ENCODE measurements around the gene MRPL32. TPM values are rescaled to one million over a fixed set of nuclear protein-coding genes. Genes with fewer than 3 reads are reported as not detected.

Gene MRPL32
- polyA plus RNA-seq, 2 donors = 50.6 to 59.8 TPM

- no peak overlapping the region for H3K27ac ChIP-seq (ENCODE audit: low read depth in 2 of 2, low read length in 1 of 2)
- no peaks in the 10 kb centered on the region for H3K36me3 ChIP-seq (ENCODE audit: control insufficient read depth in 2 of 2, insufficient read depth in 2 of 2, low read length in 1 of 2)
- 84 to 86% methylated on average over 2 of the region's 2 CpGs for WGBS, 2 donors
These were observed 27.4 kb downstream of the MRPL32 start for GRCh38 chr7:42959549-42959948.

GRCh38 chr7:42960762-42961161 is 28.6 kb downstream of the MRPL32 start:
- no peaks in the 10 kb centered on the region for H3K36me3 ChIP-seq (ENCODE audit: control insufficient read depth in 2 of 2, insufficient read depth in 2 of 2, low read length in 1 of 2)
- no peaks in the 10 kb centered on the region for H3K4me1 ChIP-seq (ENCODE audit: control insufficient read depth in 2 of 2, insufficient read depth in 2 of 2, low read length in 1 of 2)
- H3K9me3 ChIP-seq (ENCODE audit: control insufficient read depth in 2 of 2, insufficient read depth in 1 of 2, low read depth in 1 of 2, low read length in 1 of 2) = no peaks in the 10 kb centered on the region
- WGBS, 2 donors = 60 to 76% methylated on average over 2 of the region's 2 CpGs
- H3K27me3 ChIP-seq (ENCODE audit: control insufficient read depth in 1 of 2, insufficient read depth in 2 of 2, low read length in 2 of 2) = no peaks in the 10 kb centered on the region
- H3K27ac ChIP-seq (ENCODE audit: low read depth in 2 of 2, low read length in 1 of 2) = no peak overlapping the region
- no peak overlapping the region for H3K4me3 ChIP-seq (ENCODE audit: low read depth in 1 of 2, low read length in 2 of 2)

More at GRCh38 chr7:42959549-42959948, 27.4 kb downstream of the MRPL32 start:
- H3K4me1 ChIP-seq (ENCODE audit: control insufficient read depth in 2 of 2, insufficient read depth in 2 of 2, low read length in 1 of 2) = no peaks in the 10 kb centered on the region
- H3K4me3 ChIP-seq (ENCODE audit: low read depth in 1 of 2, low read length in 2 of 2) = no peak overlapping the region
- no peaks in the 10 kb centered on the region for H3K9me3 ChIP-seq (ENCODE audit: control insufficient read depth in 2 of 2, insufficient read depth in 1 of 2, low read depth in 1 of 2, low read length in 1 of 2)
- no peaks in the 10 kb centered on the region for H3K27me3 ChIP-seq (ENCODE audit: control insufficient read depth in 1 of 2, insufficient read depth in 2 of 2, low read length in 2 of 2)

DNA sequence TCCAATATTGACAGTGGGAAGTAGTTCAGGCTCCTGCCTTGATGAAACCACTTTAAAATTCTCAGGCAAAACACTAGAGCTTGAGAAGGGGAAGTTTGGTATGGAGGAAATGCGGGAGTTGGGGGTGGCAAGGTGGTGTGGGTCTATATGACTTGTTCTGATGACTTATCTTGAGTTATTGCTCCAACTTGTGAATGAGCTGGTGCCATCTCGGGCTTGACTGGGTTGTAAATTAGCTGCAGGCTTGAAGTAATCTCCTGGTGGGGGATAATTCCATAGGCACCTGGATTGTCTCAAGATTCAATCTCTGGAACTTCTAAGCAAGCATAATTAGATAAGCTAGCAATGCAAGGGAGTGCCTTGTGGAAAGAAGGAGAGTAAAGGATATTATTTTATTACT is 29.0 kb downstream of the MRPL32 start:
- Histone ChIP-seq H3K4me1 (ENCODE audit: control insufficient read depth in 2 of 2, insufficient read depth in 2 of 2, low read length in 1 of 2) (no peaks in the 10 kb centered on the region), H3K4me3 (ENCODE audit: low read depth in 1 of 2, low read length in 2 of 2) (no peak overlapping the region), H3K36me3 (ENCODE audit: control insufficient read depth in 2 of 2, insufficient read depth in 2 of 2, low read length in 1 of 2) (no peaks in the 10 kb centered on the region), H3K27me3 (ENCODE audit: control insufficient read depth in 1 of 2, insufficient read depth in 2 of 2, low read length in 2 of 2) (no peaks in the 10 kb centered on the region), H3K27ac (ENCODE audit: low read depth in 2 of 2, low read length in 1 of 2) (no peak overlapping the region), H3K9me3 (ENCODE audit: control insufficient read depth in 2 of 2, insufficient read depth in 1 of 2, low read depth in 1 of 2, low read length in 1 of 2) (no peaks in the 10 kb centered on the region)
- WGBS, 2 donors = 51 to 74% methylated on average over 2 of the region's 2 CpGs

DNA sequence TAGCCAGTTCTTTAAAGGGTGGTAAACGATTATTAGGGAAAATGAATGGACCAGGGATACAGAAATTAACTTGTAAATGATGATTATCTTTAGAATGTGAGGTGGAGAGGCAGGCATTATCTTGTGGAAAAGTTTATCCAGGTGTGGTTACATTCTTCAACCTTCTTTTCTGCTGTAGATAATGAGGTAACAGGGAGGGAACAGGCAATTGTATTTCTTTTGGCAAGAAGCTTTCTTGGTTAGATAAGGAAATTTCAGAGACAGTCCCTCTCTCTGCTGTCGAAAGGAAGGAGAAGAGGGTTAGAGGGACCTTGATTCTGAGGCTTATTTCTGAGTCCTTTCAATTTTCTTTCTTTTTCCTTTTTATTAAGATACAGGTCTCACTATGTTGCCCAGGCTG is 32.1 kb downstream of the MRPL32 start:
- 56 to 64% methylated on average over 2 of the region's 2 CpGs for WGBS, 2 donors
- no peak overlapping the region for H3K27ac ChIP-seq (ENCODE audit: low read depth in 2 of 2, low read length in 1 of 2)
- no peaks in the 10 kb centered on the region for H3K27me3 ChIP-seq (ENCODE audit: control insufficient read depth in 1 of 2, insufficient read depth in 2 of 2, low read length in 2 of 2)
- H3K4me3 ChIP-seq (ENCODE audit: low read depth in 1 of 2, low read length in 2 of 2) = no peak overlapping the region
- H3K4me1 ChIP-seq (ENCODE audit: control insufficient read depth in 2 of 2, insufficient read depth in 2 of 2, low read length in 1 of 2) = no peaks in the 10 kb centered on the region
- no peaks in the 10 kb centered on the region for H3K9me3 ChIP-seq (ENCODE audit: control insufficient read depth in 2 of 2, insufficient read depth in 1 of 2, low read depth in 1 of 2, low read length in 1 of 2)
- no peaks in the 10 kb centered on the region for H3K36me3 ChIP-seq (ENCODE audit: control insufficient read depth in 2 of 2, insufficient read depth in 2 of 2, low read length in 1 of 2)

DNA sequence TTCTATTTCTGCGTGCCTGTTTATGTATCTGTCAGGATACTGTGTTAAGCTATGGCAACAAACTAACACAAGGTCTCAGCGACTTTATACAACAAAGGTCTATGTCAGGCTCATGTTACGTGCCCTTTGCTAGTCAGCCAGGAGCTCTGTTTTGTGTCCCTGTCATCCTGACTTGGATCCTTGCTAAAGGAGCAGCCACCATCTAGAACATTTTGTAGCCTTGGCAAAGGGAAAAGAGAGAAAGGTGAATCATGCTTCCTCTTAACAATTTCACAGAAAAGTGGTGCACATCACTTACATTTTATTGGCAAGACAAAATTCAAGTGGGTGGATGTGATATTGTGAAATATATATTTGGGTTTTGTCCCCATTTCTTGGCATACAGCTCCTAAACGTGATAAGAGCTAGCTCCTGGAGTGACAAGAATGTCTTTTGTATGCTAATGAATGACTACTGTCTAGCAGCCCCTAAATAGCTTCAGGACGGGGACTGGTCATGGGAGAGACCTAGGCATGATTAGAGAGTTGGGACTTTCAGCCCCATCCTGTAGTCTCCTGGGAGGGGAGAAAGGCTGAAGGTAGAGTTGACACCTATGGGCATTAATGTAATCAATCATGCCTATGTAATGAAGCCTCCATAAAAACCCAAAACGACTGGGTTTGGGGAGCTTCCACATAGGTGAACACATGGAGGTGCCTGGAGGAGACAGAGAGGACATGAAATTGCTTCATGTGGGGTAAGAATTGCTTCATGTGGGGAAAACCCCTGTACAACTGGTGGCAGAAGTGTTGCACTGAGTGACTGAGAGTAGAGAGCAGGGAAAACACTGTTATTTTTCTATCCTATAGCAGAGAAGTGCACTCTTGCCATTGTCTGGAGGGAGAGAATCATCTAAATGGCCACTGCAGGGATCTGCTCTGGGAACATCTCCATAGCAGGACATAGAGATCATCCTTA is 33.0 kb downstream of the MRPL32 start:
- Histone ChIP-seq H3K36me3 (ENCODE audit: control insufficient read depth in 2 of 2, insufficient read depth in 2 of 2, low read length in 1 of 2) (no peaks in the 10 kb centered on the region), H3K9me3 (ENCODE audit: control insufficient read depth in 2 of 2, insufficient read depth in 1 of 2, low read depth in 1 of 2, low read length in 1 of 2) (no peaks in the 10 kb centered on the region), H3K4me3 (ENCODE audit: low read depth in 1 of 2, low read length in 2 of 2) (no peak overlapping the region), H3K4me1 (ENCODE audit: control insufficient read depth in 2 of 2, insufficient read depth in 2 of 2, low read length in 1 of 2) (no peaks in the 10 kb centered on the region), H3K27me3 (ENCODE audit: control insufficient read depth in 1 of 2, insufficient read depth in 2 of 2, low read length in 2 of 2) (no peaks in the 10 kb centered on the region), H3K27ac (ENCODE audit: low read depth in 2 of 2, low read length in 1 of 2) (no peak overlapping the region)
- WGBS, 2 donors = 60% methylated on average over 6 of the region's 6 CpGs

- no peaks in the 10 kb centered on the region for H3K9me3 ChIP-seq (ENCODE audit: control insufficient read depth in 2 of 2, insufficient read depth in 1 of 2, low read depth in 1 of 2, low read length in 1 of 2)
- H3K27ac ChIP-seq (ENCODE audit: low read depth in 2 of 2, low read length in 1 of 2) = no peak overlapping the region
- 85 to 86% methylated on average over 2 of the region's 2 CpGs for WGBS, 2 donors
- no peaks in the 10 kb centered on the region for H3K4me1 ChIP-seq (ENCODE audit: control insufficient read depth in 2 of 2, insufficient read depth in 2 of 2, low read length in 1 of 2)
- no peaks in the 10 kb centered on the region for H3K27me3 ChIP-seq (ENCODE audit: control insufficient read depth in 1 of 2, insufficient read depth in 2 of 2, low read length in 2 of 2)
- H3K4me3 ChIP-seq (ENCODE audit: low read depth in 1 of 2, low read length in 2 of 2) = no peak overlapping the region
- no peaks in the 10 kb centered on the region for H3K36me3 ChIP-seq (ENCODE audit: control insufficient read depth in 2 of 2, insufficient read depth in 2 of 2, low read length in 1 of 2)
These were observed 35.2 kb downstream of the MRPL32 start for GRCh38 chr7:42967391-42967790.

GRCh38 chr7:42972699-42973500 is 40.7 kb downstream of the MRPL32 start:
- no peaks in the 10 kb centered on the region for H3K9me3 ChIP-seq (ENCODE audit: control insufficient read depth in 2 of 2, insufficient read depth in 1 of 2, low read depth in 1 of 2, low read length in 1 of 2)
- WGBS, 2 donors = 40 to 53% methylated on average over 5 of the region's 5 CpGs
- H3K36me3 ChIP-seq (ENCODE audit: control insufficient read depth in 2 of 2, insufficient read depth in 2 of 2, low read length in 1 of 2) = no peaks in the 10 kb centered on the region
- H3K27ac ChIP-seq (ENCODE audit: low read depth in 2 of 2, low read length in 1 of 2) = peak overlapping the region in 1 of 2 donors; percentile 18
- no peak overlapping the region for H3K4me3 ChIP-seq (ENCODE audit: low read depth in 1 of 2, low read length in 2 of 2)
- no peaks in the 10 kb centered on the region for H3K4me1 ChIP-seq (ENCODE audit: control insufficient read depth in 2 of 2, insufficient read depth in 2 of 2, low read length in 1 of 2)
- no peaks in the 10 kb centered on the region for H3K27me3 ChIP-seq (ENCODE audit: control insufficient read depth in 1 of 2, insufficient read depth in 2 of 2, low read length in 2 of 2)

GRCh38 chr7:42976371-42976770 is 44.2 kb downstream of the MRPL32 start:
- H3K9me3 ChIP-seq (ENCODE audit: control insufficient read depth in 2 of 2, insufficient read depth in 1 of 2, low read depth in 1 of 2, low read length in 1 of 2) = no peaks in the 10 kb centered on the region
- H3K4me1 ChIP-seq (ENCODE audit: control insufficient read depth in 2 of 2, insufficient read depth in 2 of 2, low read length in 1 of 2) = no peaks in the 10 kb centered on the region
- no peaks in the 10 kb centered on the region for H3K27me3 ChIP-seq (ENCODE audit: control insufficient read depth in 1 of 2, insufficient read depth in 2 of 2, low read length in 2 of 2)
- H3K4me3 ChIP-seq (ENCODE audit: low read depth in 1 of 2, low read length in 2 of 2) = no peak overlapping the region
- H3K36me3 ChIP-seq (ENCODE audit: control insufficient read depth in 2 of 2, insufficient read depth in 2 of 2, low read length in 1 of 2) = no peaks in the 10 kb centered on the region
- no peak overlapping the region for H3K27ac ChIP-seq (ENCODE audit: low read depth in 2 of 2, low read length in 1 of 2)
- WGBS, 2 donors = 91 to 93% methylated on average over 3 of the region's 3 CpGs

DNA sequence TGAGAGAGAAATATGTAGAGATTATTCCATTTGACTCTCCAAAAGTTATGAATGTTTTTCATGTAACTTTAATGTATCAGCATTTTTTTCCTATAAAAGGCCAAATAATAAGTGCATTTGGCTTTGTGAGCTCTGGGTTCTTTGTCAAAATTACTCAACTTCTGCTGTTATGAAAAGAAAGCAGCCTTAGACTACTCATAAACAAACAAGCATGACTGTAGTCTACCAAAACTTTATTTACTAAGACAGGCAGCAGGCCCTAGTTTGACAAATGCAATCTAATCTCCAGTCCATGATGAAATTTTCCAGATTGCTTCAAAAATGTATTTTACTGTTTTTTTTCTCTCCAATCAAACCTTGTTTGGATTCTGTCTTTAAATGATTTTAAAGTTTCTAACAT is 46.3 kb downstream of the MRPL32 start:
- Histone ChIP-seq H3K36me3 (ENCODE audit: control insufficient read depth in 2 of 2, insufficient read depth in 2 of 2, low read length in 1 of 2) (no peaks in the 10 kb centered on the region), H3K4me1 (ENCODE audit: control insufficient read depth in 2 of 2, insufficient read depth in 2 of 2, low read length in 1 of 2) (no peaks in the 10 kb centered on the region), H3K4me3 (ENCODE audit: low read depth in 1 of 2, low read length in 2 of 2) (no peak overlapping the region), H3K27ac (ENCODE audit: low read depth in 2 of 2, low read length in 1 of 2) (no peak overlapping the region), H3K27me3 (ENCODE audit: control insufficient read depth in 1 of 2, insufficient read depth in 2 of 2, low read length in 2 of 2) (no peaks in the 10 kb centered on the region), H3K9me3 (ENCODE audit: control insufficient read depth in 2 of 2, insufficient read depth in 1 of 2, low read depth in 1 of 2, low read length in 1 of 2) (no peaks in the 10 kb centered on the region)
